ENCODE data around the gene GALNT18.

GALNT18 gene

DNA sequence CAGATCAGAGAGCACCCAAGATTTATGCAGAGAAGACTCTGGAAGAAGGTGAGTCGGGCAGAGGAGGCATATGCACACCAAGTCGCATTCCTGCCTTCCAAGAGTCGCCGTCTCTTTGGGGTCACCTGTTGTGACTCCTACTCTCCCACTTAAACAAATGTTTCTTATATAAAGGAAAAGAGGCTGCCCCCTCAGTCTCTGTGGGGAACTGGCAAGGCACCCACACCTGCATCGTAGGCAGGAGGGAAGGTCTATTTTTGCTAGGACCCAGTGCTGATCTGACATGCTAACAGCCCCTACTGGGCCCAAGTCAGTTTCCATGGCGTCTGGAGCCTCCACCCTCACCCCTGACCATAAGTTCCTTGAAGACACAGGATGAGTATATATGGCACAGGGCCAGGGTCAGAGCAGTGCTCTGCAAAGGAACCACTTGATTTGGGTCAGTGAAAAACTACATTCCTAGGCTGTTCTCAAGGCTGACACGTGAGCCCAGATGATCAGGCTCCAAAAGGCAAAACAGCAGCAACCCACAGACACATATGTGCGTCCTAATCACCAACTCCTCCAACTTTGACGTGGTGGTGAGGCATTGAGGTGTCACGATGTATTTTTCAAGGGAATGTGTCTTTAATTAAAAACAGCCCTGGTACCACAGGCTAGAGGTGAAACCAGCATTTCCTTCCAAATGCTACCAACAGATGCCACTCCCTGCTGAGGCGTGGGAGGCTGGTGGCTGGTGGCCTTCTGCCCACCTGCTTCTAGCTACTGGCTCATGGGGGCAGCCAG, 213.2 kb downstream of the GALNT18 start:
- DNase-seq (ENCODE audit: low spot score) = no peak

DNA sequence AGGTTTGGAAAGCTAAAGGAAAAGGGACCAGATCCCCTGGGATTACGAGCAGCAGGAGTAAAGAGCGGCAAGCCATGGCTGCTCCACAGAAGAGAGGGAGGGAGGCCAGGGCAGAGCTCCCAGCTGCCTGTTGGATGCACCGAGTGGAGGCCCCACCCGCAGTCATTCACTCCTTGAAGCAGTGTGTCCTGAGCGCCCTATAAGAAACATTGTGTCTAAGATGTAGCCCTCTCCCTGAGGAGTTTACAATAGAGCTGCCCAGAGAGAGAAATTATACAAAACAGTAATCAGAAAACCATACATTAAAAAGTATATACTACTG, 214.1 kb downstream of the GALNT18 start:
- no peak for DNase-seq (ENCODE audit: low spot score)

DNA sequence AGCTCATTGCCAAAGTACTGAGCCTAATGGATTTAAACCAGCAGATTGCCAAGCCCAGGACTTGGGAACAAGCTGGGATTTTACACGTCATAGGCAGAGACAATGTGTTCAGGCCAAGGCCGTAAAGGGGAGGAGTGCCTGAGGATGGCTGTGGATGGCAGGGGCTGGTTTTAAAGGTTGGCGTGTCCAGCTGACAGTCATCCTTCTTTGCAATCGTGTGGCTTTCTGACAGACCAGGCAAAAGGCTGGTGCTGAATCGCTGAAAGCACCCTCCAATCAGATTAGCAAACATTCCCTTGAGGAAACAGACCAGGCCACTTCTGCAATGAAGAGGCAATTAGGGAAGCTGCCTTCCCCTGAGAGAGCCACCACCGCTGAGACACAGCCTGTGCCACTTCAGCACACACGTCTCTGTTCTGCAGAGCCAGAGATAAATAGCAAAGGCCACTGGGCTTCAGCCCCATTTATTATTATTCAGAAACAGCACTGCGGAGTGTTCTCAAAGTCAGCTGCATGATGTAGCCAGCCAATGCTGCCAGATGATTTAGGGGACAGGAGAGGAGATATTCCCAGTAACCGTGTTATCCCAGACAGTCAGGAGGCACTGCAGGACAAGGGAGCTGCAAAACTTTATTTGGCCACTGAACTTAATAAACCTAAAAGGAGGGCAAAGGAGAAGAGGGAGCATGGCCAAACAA, 214.6 kb downstream of the GALNT18 start:
- DNase-seq (ENCODE audit: low spot score) = no peak

DNA sequence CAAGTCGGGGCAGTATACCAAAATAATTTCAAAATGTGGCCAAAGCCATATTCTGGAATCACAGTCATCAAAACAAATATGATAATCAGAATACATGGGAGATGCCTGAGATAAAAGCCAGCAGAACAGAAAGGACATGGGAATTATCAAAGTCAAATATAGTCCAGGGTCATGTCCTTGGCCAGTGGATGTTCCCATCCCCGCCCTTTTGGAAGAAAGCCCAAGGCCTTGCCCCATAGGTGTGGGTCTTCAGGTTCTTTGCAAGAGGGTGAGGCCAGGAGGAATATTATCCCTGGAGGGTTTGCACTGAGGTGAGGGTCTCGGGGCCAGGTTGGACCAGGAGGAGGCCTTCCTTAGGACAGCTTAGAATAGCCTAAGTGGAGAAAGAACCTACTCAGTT, 215.2 kb downstream of the GALNT18 start:
- DNase-seq (ENCODE audit: low spot score) = no peak

DNA sequence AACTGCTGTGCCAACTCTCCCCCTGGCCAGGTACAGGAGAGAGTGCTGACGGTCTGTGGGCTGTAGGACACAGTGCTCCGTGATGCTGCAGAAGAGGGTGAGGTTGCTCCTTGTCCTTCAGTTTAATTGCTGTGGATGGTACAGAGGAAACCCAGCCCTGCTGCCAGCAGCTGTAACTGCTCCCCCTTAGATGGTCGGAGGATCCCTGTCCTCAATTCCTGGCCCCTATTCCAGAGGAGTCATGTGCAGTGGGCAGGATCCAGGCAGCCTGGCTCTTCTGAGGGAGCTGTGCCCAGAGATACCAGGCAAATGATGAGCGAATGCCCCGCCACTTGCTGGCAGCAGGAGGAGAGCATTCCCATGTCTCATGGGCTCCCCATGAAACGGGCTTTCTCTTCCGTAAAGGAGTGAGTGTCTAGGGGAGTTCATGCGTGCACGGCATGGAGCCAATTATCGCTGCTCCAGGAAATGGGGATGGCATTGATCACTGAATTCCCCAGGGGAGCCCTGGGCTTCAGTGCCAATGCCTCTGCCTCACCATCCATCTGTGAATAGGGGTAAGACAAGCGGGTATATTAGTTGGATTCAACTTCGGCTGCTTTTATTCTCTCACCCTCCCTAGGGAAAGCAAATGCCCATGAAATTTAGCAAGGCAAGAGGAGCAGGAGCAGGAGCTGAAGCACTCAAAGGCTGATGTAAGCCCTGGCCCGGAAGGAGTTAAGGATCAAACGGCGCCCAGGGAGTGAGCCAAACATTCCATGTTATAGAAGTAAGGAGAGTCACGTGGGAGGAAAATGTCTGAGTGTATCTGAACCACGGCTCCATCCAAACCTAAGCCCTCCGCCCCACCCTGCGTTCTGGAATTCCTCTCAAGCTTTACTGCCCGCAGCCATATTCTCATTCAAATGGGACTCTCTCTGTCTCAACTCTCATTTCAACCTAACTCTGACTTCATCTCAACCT, 217.8 kb downstream of the GALNT18 start:
- no peak for DNase-seq (ENCODE audit: low spot score)

DNA sequence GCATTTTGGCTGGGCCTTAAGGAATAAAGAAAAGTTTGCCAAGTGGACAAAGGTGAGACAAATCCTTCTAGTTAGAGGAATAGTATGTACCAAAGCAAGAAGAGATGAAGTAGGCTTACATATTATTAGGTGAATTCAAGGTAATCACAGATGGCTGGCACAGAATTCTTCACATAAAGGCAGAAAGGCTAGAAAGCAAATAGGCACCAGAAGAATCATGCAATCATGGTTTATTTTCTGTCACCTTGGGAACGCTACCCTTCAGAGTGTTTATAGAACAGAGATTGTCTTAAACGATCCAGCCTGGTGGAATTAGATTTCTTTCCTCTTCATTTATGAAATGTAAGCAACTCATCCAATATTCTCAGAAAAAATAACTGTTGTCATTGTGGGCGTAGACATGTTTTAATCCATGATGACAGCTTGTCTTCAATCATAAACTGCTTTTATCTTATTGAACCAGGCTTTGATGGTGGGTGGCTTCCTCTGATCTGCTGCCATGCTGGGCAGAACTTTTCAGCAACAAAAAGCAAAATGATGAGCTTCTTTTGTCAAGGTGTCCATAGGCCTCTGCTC, 219.8 kb downstream of the GALNT18 start:
- no peak for DNase-seq (ENCODE audit: low spot score)

DNA sequence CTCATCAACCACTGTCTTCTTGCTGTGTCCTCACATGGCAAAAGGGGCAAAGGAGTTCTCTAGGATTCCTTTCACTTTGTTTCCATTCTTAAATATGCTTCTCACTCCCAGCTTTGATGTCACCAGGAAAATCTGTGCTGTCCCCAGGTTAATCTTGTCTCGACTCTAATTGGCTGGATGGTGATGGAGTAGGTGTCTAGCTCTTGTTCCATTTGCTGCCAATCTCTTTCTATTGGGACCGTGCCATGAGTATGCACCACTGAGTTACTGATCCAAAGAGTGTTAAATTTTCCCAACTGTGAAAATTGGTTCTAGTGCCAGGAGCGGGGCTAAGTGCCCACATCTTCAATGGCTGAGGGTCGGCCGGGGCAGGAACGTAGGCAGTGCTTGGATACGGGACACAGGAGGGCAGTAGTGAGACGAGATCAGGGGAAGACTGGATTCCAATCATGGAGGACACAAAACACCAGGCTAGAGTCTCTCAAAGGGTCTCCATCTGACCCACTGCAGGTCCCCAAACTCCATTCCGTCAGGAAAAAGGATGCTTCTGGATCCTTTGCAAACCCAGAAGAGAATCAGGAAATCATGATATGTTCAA, 221.1 kb downstream of the GALNT18 start:
- DNase-seq (ENCODE audit: low spot score) = no peak

DNA sequence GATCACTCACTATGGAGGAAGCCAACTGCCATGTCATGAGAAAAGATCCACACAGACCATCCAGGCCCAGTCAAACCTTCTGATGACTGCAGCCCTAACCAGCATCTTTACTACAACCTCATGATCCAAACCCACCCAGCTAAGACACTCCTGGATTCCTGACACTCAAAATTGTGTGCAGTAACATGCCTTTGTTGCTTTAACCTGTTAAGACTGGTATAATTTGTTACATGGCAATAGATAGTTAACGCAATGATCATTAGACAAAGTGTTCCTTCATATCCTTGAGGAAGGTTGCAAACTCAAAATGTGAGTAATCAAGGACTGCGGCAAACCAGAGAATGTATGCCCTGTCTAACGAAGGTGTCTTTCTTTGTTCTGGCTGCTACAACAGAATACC, 221.7 kb downstream of the GALNT18 start:
- no peak for DNase-seq (ENCODE audit: low spot score)

DNA sequence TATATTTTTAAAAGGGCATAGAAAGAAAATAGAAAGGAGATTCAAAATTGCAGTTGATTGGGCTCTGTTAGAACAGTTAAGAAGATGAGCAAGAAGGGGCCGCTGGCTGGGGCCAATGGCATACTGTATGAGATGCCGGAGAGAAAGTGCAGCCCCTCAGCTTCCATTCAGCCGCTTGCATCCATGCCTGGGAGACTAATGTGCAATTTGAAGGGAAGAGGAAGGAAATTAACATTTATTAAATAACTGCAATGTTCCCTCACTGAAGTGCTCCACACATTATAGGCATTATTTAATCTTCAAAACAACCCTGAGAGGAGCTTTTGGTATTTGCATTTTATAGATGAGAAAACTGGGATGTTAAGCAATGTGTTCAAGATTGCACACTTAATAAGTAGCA, 224.0 kb downstream of the GALNT18 start:
- no peak for DNase-seq (ENCODE audit: low spot score)

DNA sequence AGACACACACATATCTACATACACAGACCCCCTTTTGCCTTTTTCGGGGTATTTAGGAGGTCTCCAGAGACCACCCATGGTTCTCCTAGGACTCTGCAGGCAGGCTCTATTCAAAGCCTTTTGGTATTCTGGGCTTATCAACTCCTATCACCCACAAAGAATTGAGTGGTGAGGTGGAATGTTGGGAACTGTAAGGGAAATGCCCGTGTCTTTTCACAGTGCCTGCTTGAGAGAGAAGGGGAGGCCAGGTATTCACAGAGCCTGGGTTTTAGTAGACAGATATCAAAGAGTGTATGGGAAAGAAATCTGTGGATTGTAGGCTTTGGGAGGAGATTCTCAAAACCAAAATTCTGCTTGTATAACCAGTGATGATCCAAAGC, 224.8 kb downstream of the GALNT18 start:
- DNase-seq (ENCODE audit: low spot score) = no peak

DNA sequence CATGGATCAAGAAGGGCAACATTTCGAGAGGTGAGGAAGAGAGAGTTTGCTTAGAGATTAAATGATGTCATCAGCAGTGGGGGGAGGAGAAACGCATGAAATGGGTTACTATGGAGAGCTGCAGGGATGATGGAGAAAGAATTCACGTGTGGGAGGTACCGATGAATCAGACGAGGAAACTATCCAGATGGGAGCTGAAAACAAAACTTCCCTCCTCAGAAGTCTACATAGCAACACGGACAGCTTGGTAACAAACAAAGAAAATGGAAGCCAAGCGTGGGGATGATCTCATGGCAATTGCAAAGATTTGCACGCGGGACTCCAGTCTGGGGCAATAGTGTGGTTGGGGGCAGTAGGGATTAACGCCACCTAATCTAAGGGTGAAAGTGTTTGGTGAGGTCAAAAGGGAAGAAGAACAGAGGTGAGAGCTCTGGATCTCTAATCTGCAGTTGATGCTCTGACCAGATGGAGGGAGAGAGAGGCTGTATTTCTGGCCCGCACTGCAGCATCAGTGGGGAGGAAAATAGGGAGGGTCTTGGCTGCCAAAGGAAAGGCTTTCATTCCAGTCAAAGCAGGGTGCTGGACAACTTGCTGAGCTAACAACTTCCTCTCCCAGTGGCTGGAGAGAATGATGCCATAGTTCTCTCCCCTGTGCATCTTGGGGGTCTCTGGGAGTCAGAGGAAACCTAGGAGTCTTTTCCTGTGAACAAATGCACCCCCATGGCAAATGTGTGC, 225.3 kb downstream of the GALNT18 start:
- no peak for DNase-seq (ENCODE audit: low spot score)

DNA sequence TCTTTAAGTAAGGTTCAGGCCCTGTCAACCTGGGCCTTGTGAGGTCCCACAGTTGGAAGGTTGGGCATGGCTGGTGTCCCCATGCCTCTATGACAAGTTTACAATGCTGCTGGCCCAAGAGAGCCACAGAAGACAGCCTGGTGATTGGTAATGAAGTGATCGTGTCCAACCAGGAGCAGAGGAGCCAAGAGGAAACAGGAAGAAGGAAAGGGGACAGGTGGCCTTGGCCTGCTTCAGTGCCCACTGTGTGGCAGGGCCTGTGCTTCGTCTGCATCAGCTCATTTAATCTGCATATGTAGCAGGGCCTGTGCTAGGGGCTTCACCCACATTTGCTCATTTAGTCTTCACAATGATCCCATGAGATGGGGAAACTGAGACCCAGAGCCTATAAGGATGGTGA, 226.7 kb downstream of the GALNT18 start:
- no peak for DNase-seq (ENCODE audit: low spot score)

DNA sequence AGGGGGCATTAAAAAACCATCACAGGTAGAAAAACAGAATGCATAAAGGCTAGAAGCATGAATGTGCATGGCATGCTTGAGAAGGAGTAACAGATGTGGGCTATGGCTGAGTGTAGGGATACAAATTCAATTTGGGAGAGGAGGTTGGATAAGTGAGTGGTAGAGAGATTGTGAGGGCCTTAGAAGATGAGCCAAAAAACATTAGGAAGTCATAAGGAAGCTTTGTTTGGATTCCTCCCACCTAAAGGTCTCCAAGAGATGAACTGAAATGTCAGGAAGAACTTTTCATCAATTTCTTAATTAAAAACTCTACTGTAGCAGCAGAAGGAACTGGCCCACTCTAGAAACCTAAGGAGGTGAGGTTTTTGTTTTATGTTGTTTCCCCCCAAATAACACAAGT, 227.6 kb downstream of the GALNT18 start:
- no peak for DNase-seq (ENCODE audit: low spot score)

DNA sequence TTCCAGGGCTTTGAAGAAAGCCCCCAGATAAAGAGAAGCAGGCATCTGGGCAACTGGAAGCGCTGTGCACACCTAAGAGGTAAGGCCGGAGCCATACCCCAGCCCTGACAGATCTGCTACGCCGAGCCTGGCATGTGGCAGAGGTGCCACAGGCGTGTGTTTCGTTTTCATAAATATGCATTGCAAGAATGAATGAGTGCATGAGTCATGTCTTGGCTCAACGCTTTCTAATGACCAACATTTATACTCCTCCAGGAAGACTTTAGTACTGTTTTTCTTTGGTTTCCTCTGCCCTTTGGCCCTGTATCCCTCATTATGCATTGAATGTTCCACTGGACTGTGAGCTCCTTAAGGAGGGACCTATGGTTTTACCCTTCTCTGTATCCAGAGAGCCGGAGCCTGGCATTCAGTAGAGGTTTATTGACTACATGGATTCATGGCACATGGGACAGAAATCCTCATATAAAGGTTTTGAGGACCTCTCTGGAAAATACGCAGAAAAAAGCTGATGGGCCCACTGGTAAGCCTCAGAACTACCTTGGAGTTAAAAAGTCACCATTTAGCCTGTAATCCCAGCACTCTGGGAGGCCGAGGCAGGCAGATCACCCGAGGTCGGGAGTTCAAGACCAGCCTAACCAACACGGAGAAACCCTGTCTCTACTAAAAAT, 229.9 kb downstream of the GALNT18 start:
- DNase-seq (ENCODE audit: low spot score) = no peak

DNA sequence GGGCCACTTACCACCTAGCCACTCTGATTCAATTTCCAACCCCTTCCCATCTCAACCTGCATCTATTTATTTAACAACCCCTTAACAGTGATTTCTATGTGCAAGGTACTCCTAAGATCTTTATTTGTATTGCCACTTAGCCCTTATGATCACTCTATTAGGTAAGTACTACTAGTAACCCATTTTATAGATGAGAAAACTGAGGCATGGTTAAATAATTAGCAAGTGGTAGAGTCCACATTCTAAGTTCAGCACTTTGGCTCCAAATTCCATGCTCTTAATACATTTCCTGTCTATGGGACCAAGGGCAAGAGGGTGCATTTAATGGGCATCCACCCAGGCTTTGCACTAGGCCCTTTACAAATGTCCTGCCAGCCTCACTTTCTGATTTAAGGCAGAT, 230.6 kb downstream of the GALNT18 start:
- DNase-seq (ENCODE audit: low spot score) = no peak

DNA sequence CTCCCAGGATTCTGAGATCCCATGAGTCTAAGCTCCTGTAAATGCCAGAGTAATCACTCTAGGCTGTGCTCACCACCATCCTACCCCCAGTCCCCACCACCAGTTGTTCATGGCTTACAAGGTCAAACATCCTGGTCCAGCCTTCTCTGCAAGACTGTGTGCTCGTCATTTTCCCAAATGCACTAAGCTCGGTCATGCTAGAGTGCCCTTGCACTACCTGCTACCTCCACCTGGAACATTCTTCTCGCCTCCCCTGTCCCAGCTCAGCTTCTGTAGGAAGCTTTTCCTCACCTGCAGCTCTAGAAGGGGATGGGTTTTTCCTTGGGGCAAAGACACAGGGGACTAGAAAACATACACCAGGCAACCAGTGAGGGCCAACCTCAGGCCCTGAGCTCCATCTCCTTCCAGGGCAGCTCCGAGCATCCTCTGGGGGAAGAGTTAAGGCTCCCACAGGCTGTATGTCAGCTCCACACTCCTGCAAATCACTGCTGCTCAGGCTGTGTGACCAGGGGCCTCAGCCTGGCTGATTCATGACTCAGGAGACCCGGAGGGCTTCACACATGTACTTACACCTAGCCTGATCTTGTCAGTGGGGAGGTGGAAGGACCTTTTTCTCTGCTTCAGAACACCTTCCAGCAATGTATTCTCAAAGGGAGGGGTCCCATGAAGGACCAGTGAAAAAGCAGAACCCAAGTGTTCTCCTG, 231.6 kb downstream of the GALNT18 start:
- no peak for DNase-seq (ENCODE audit: low spot score)

DNA sequence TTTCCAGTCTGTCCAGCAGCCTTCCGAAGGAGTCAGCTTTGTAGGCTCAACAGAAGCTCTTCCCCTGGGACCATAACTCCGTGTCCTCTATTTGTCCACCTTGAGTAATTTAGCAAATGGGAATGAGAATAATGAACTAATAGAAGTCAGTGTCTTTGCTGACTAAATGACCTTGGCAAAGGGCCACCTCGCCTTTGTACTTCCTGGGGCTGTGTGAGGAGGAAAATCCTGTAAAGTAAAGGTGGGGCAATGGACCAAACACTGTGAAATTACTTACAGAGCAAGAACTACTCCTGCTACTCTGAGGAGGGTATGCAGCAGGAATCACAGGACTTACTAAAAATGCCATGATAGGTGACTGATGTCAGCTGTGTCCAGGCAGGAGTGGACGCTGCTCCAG, 232.6 kb downstream of the GALNT18 start:
- DNase-seq (ENCODE audit: low spot score) = no peak

DNA sequence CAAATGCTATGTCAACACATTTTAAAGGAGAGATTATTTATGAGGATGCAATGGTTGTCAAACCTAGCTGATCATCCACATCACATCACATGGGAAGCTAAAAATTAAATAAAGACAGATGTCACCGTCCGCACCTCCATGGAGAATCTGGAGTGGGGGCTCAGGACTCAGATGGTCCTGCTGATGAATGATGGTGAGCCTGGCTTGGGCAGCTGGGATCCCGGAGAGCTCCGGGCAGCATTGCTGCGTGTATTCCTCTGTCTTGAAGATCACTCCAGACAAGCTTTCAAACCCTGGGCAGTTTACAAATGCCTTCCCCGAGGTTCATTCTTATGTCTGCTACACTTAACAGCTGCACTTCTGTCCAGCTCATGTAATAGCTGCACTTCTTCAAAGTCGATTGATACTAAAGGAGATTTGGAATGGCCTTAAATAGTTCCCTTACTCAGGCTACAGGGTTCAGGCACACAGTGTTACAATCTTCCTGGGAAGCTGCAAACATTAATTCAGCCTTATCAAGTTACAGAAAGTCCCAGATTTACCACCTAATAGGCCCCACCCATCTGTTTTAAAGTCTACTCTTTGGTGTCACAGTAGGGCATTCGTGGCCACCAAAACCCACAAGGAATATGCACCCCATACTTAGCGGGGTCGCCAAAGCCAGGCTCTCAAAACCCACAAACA, 234.0 kb downstream of the GALNT18 start:
- DNase-seq (ENCODE audit: low spot score) = no peak

DNA sequence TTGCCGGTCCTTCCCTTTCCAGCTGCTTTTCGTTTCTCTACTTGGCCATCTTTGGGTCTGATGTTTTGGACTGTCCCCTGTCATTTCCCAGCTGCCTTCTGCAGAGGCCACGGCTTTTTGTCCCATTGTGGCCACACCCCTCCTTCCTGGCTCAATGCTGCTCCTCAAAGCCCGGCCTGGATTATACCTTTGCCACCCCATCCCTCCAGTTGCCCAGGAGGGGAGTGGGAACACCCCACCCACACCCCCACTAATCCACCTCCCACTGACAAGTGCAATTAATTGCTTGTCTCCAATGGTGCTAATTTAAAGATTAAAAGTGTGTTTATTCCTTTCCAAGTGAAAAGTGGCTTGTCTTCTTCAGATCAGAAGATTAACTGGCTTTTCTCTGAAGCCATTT, 234.6 kb downstream of the GALNT18 start:
- no peak for DNase-seq (ENCODE audit: low spot score)

DNA sequence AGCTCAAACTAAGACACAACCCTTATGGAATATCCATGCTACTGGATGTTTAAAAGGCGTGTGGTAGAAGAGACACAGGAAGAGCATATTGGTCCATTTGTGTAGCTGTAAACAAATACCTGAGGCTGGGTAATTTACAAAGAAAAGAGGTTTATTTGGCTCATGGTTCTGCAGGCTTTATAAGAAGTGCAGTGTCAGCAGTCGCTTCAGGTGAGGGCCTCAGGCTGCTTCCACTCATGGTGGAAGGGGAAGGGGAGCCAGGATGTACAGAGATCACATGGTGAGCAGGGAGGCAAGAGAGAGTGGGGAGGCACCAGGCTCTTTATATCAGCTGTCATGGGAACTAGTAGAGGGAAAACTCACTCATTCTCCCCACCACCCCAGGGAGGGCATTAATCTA, 237.0 kb downstream of the GALNT18 start:
- no peak for DNase-seq (ENCODE audit: low spot score)
